HL-60 (cell line): ENCODE results near the gene SUN2.

ENCODE experiments used
- GABPA ChIP-seq: IDR thresholded peaks from 2 replicates; pipeline ENCODE4 v1.6.1; 2012; ENCODE audit warnings: low read depth
- POLR2AphosphoS5 ChIP-seq: IDR thresholded peaks from 2 replicates; pipeline ENCODE4 v1.6.1; 2012; ENCODE audit warnings: low read depth
- REST ChIP-seq: IDR thresholded peaks from 2 replicates; pipeline ENCODE4 v1.6.1; 2012; ENCODE audit warnings: low read depth; ENCODE audit not compliant: insufficient replicate concordance
- TF ChIP-seq, protein P1 (sequence below): IDR thresholded peaks from one replicate; pipeline ENCODE4 v1.5.1; 2011; ENCODE audit warnings: low read length, control low read depth, inconsistent platforms; ENCODE audit not compliant: insufficient read depth

DNA sequence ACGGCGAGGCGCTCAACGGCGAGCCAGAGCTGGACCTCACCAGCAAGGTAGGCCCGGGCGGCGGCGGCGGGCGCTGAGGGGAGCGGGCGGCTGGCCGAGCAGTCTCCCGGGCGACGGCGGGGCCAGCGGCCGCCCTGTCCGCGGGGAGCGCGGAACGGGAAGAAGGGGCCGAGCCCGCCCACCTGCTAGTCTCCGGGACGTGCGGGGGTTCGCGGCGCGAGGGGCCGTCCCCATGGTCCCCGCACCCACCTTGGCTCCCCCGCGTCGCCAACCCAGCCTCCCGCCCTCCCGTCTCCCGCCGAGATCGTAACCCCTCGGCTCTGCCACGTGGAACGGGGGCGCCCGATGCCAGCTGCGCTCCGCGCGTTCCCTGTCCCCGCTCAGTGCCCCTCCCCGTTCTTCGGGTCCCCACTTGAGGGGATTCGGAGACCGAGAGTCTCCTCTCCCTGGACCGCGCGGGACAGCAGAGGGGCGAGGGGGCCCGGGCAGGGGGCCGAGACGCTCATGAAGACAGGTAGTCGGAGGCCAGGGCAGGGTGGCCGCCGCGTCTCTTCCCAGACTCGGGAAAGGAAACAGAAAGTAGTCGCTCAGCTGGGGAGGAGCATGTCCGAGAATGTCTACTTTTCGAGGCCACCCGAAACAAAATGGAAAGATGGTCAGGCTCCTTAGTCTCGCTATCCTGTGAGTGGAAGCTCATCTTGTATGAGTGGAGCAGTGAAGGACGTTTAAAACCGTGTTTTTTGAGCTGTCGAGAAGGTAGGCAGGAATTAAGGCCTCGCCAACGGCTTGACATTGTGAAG is 49.5 kb downstream of the SUN2 start:
- TF ChIP-seq, protein P1, sequence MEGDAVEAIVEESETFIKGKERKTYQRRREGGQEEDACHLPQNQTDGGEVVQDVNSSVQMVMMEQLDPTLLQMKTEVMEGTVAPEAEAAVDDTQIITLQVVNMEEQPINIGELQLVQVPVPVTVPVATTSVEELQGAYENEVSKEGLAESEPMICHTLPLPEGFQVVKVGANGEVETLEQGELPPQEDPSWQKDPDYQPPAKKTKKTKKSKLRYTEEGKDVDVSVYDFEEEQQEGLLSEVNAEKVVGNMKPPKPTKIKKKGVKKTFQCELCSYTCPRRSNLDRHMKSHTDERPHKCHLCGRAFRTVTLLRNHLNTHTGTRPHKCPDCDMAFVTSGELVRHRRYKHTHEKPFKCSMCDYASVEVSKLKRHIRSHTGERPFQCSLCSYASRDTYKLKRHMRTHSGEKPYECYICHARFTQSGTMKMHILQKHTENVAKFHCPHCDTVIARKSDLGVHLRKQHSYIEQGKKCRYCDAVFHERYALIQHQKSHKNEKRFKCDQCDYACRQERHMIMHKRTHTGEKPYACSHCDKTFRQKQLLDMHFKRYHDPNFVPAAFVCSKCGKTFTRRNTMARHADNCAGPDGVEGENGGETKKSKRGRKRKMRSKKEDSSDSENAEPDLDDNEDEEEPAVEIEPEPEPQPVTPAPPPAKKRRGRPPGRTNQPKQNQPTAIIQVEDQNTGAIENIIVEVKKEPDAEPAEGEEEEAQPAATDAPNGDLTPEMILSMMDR, result no peak
- TF ChIP-seq POLR2AphosphoS5 (no peak), GABPA (no peak), REST (no peak)
